ENCODE measurements around the gene KCNMB2. TPM values are rescaled to one million over a fixed set of nuclear protein-coding genes. Genes with fewer than 3 reads are reported as not detected.

Gene KCNMB2
- total RNA-seq, 1 donor: 1.1 TPM

DNA sequence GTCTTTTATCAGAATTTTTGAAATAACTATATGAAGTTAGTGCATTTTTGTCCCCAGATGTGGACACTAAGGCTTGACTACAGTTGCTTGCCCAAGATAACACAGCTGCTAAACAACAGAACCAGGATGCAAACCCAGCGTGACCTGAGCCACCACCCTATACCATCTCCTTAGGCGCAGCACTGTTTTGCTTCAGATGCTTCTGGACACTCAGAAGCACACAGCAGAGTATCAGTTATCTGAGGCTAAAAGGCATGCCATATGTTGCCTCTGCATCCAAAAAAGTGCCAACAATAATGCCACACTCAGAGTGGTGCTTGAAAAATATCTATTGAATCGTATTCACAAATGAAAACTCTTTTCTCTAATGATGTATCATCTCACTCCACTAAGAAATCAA, 24.5 kb downstream of the KCNMB2 start:
- DNase-seq (ENCODE audit: insufficient read length, low spot score, missing footprints): no peak
- TF ChIP-seq, protein P1, sequence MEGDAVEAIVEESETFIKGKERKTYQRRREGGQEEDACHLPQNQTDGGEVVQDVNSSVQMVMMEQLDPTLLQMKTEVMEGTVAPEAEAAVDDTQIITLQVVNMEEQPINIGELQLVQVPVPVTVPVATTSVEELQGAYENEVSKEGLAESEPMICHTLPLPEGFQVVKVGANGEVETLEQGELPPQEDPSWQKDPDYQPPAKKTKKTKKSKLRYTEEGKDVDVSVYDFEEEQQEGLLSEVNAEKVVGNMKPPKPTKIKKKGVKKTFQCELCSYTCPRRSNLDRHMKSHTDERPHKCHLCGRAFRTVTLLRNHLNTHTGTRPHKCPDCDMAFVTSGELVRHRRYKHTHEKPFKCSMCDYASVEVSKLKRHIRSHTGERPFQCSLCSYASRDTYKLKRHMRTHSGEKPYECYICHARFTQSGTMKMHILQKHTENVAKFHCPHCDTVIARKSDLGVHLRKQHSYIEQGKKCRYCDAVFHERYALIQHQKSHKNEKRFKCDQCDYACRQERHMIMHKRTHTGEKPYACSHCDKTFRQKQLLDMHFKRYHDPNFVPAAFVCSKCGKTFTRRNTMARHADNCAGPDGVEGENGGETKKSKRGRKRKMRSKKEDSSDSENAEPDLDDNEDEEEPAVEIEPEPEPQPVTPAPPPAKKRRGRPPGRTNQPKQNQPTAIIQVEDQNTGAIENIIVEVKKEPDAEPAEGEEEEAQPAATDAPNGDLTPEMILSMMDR (IDR thresholded peaks at IDR 0.05; ENCODE audit: extremely low read depth, low read depth, low read length): no peak
- no peaks in the 10 kb centered on the region for H3K4me1 ChIP-seq (ENCODE audit: insufficient read depth, low read length)
- H4K20me1 ChIP-seq (ENCODE audit: insufficient read depth, low read length): no peaks in the 10 kb centered on the region
- no peaks in the 10 kb centered on the region for H3K79me2 ChIP-seq (ENCODE audit: insufficient read depth, low read length)
- H2AFZ ChIP-seq (ENCODE audit: low read length): no peak overlapping the region
- H3K9me3 ChIP-seq (ENCODE audit: low read depth, low read length): no peaks in the 10 kb centered on the region
- no peak overlapping the region for H3K4me2 ChIP-seq (ENCODE audit: insufficient read depth, low read length)
- no peaks in the 10 kb centered on the region for H3K36me3 ChIP-seq (ENCODE audit: insufficient read depth, low read length)
- H3K27ac ChIP-seq (ENCODE audit: low read depth, low read length): no peak overlapping the region
- H3K4me3 ChIP-seq (ENCODE audit: insufficient read depth, low read length): no peak overlapping the region
- H3K27me3 ChIP-seq (ENCODE audit: insufficient read depth, low read length): no peaks in the 10 kb centered on the region

DNA sequence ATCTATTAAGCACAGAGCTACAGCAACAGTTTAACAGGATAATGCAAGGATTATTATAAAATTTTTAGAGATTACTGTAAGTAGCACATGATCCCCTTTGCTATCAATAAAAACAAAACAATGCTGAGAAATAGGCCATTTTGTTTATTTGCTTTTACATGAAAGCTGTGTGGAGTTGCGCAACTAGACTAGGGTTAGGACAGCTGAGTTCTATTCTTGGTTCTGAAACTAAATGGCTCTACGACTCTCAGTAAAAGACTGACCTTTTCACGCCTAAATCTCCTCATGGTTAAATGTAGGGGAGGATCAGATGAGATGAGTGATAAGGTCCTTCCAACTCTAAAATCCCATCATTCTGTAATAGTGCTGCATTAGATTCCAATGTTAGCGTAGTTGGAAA, 25.0 kb downstream of the KCNMB2 start:
- TF ChIP-seq, protein P1 (IDR thresholded peaks at IDR 0.05; ENCODE audit: extremely low read depth, low read depth, low read length): no peak
- DNase-seq (ENCODE audit: insufficient read length, low spot score, missing footprints): no peak
- H3K36me3 ChIP-seq (ENCODE audit: insufficient read depth, low read length): no peaks in the 10 kb centered on the region
- no peaks in the 10 kb centered on the region for H3K27me3 ChIP-seq (ENCODE audit: insufficient read depth, low read length)
- no peaks in the 10 kb centered on the region for H3K79me2 ChIP-seq (ENCODE audit: insufficient read depth, low read length)
- H4K20me1 ChIP-seq (ENCODE audit: insufficient read depth, low read length): no peaks in the 10 kb centered on the region
- H3K4me2 ChIP-seq (ENCODE audit: insufficient read depth, low read length): no peak overlapping the region
- no peak overlapping the region for H3K4me3 ChIP-seq (ENCODE audit: insufficient read depth, low read length)
- H3K27ac ChIP-seq (ENCODE audit: low read depth, low read length): no peak overlapping the region
- no peak overlapping the region for H2AFZ ChIP-seq (ENCODE audit: low read length)
- no peaks in the 10 kb centered on the region for H3K9me3 ChIP-seq (ENCODE audit: low read depth, low read length)
- no peaks in the 10 kb centered on the region for H3K4me1 ChIP-seq (ENCODE audit: insufficient read depth, low read length)

DNA sequence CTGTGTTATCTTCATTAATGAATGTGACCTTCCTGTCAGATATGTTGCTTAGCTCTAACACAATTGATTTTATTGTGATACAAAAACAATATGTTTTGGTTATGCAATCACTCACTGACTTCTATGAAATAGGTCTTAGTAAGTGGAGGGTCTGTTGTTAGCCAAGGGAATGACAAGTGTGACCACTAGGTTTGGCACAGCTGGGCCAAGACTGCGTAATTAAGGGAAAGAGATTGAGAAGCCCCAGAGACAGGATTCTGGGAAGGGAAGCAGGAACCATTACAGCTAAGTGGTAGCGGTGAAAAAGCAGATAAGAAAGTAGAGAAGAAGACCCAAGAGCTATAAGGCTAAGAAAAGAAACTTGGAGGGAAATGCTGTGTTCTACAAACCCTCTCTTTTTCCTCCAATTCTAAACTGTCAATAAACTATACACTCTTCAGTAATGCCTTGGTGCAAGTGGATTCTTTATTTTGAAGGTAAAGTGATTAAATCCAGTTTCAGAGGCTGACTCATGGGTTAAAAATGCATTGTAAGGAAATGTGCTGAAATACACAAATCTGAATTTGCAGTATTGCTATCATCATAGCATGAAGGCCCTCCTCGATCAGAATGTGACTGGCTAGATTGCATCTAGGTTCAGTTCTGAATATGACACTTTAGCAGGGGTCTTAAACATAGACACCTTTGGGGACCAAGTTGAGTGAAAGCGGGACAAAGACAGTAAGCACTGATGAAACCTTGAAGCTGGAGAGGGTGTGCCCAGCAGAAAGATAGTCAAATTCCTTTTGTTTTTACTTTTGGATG, 26.1 kb downstream of the KCNMB2 start:
- Histone ChIP-seq H3K36me3 (ENCODE audit: insufficient read depth, low read length) (no peaks in the 10 kb centered on the region), H3K4me2 (ENCODE audit: insufficient read depth, low read length) (no peak overlapping the region), H3K9me3 (ENCODE audit: low read depth, low read length) (no peaks in the 10 kb centered on the region), H3K4me3 (ENCODE audit: insufficient read depth, low read length) (no peak overlapping the region), H2AFZ (ENCODE audit: low read length) (no peak overlapping the region), H3K27ac (ENCODE audit: low read depth, low read length) (no peak overlapping the region), H3K79me2 (ENCODE audit: insufficient read depth, low read length) (no peaks in the 10 kb centered on the region), H3K27me3 (ENCODE audit: insufficient read depth, low read length) (no peaks in the 10 kb centered on the region), H4K20me1 (ENCODE audit: insufficient read depth, low read length) (no peaks in the 10 kb centered on the region), H3K4me1 (ENCODE audit: insufficient read depth, low read length) (no peaks in the 10 kb centered on the region)
- TF ChIP-seq, protein P1 (IDR thresholded peaks at IDR 0.05; ENCODE audit: extremely low read depth, low read depth, low read length): no peak
- DNase-seq (ENCODE audit: insufficient read length, low spot score, missing footprints): no peak

DNA sequence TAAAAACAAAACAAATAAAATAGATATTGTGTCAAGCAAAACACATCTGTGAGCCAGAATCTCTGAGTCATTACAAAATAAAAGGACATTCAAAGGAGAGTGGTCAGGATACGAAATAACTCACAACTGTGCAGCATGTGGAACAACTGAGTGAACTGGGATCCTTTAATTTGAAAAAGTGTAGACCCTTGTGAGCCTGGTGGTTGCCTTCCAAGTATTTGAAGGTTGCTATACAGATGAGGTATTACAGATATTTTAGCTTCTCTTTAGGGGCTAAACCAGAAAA, 26.7 kb downstream of the KCNMB2 start:
- no peaks in the 10 kb centered on the region for H3K27me3 ChIP-seq (ENCODE audit: insufficient read depth, low read length)
- no peaks in the 10 kb centered on the region for H3K4me1 ChIP-seq (ENCODE audit: insufficient read depth, low read length)
- TF ChIP-seq, protein P1 (IDR thresholded peaks at IDR 0.05; ENCODE audit: extremely low read depth, low read depth, low read length): no peak
- no peak overlapping the region for H3K4me2 ChIP-seq (ENCODE audit: insufficient read depth, low read length)
- DNase-seq (ENCODE audit: insufficient read length, low spot score, missing footprints): no peak
- no peak overlapping the region for H3K27ac ChIP-seq (ENCODE audit: low read depth, low read length)
- no peak overlapping the region for H2AFZ ChIP-seq (ENCODE audit: low read length)
- no peak overlapping the region for H3K4me3 ChIP-seq (ENCODE audit: insufficient read depth, low read length)
- H3K79me2 ChIP-seq (ENCODE audit: insufficient read depth, low read length): no peaks in the 10 kb centered on the region
- no peaks in the 10 kb centered on the region for H3K9me3 ChIP-seq (ENCODE audit: low read depth, low read length)
- H4K20me1 ChIP-seq (ENCODE audit: insufficient read depth, low read length): no peaks in the 10 kb centered on the region
- no peaks in the 10 kb centered on the region for H3K36me3 ChIP-seq (ENCODE audit: insufficient read depth, low read length)
